HG02870 (cell line): Measurements from ENCODE around the gene KIAA2012.

ENCODE experiments used
- ATAC-seq: cut with Tn5 transposase; IDR thresholded peaks from one replicate; pipeline ENCODE4 v1.9.1; 2021; ENCODE audit warnings: mild to moderate bottlenecking, moderate library complexity; ENCODE audit not compliant: unreplicated experiment

Gene KIAA2012

DNA sequence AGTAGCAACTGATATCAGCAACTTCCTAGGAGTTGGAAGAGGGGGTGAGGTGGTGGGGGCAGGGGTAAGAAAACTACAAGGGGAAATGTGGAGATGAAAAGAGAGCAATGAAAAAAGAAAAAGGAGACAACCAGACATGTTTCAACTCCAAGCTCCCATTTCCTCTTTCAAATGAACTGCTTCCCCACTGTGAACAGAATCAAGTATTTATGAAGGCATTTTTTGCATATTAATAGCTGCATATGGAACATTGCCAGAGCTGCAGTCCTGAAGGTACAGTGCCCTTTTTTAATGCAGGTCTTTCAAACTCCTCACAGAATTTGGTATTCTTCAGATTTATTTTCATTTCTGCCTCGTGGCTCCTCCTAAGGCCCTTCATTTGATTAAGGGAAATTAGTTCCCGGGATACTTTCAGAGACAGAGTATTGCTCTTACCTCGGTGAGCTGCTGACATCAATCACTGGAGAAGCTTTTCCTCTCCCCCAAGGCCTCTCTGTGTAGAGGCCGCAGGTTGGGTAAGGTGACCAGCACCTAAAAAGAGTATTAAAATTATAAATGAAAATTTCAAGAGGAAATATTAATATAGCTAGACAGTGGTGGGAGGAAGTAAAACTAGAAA is 68.4 kb downstream of the KIAA2012 start:
- ATAC-seq: no peak

DNA sequence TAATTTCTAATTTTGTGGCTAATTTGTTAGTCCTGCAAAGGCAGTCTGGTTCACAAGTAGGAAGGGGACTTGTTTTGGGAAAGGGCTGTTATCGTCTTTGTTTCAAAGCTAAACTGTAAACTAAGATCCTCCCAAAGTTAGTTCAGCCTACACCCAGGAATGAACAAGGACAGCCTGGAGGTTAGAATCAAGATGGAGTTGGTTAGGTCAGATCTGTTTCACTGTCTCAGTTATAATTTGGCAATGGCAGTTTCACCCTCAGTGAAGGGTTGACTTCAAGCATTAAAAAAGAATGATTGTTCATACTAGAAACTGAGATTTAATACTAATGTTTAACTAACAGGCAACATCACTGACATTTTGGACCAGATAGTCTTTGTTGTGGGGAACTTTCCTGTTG is 69.5 kb downstream of the KIAA2012 start:
- ATAC-seq: no peak

DNA sequence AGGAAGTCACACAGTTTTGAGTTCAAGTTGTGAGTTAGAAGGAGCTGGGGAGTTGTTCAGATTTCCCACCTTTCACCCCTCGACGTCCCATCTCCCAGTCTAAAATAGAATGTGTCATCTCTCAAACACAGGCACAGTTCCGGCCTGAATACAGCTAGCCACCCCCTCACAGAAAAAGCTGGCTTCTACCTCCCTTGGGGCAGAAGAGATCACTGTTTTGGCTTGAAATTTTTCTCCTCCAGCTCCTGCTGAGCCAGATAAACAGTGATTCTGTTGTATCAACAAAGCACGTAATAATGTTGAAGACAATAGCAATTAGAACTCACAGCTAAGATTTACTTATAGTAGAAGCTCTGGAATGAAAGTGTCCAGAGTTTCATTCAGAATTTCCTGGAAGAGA is 74.7 kb downstream of the KIAA2012 start:
- no peak for ATAC-seq

- ATAC-seq: no peak
These were observed 75.6 kb downstream of the KIAA2012 start for GRCh38 chr2:202148515-202149154.

- no peak for ATAC-seq
These were observed 76.2 kb downstream of the KIAA2012 start for GRCh38 chr2:202149155-202149762.

- no peak for ATAC-seq
These were observed 76.9 kb downstream of the KIAA2012 start for GRCh38 chr2:202149936-202150335.

GRCh38 chr2:202152104-202152715 is 79.2 kb downstream of the KIAA2012 start:
- ATAC-seq: no peak

DNA sequence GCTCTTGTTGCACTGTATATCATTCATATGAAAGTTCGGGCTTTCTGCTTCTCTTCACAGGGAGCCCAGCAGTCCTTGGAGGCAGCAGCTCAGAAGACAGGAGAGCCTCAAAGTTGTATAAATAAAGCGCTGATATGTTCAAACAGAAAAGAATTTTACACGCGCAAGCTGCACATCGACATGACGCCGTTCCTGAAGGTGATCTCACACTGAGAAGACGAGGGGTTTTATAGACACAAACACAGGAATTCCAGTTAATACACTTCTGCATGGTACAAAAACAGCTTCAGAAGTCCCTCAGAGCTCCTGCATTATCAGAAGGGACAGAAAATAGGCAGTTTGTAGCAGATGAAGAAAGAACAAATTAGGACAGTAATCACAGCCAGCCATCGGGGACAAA is 81.6 kb downstream of the KIAA2012 start:
- ATAC-seq: no peak

DNA sequence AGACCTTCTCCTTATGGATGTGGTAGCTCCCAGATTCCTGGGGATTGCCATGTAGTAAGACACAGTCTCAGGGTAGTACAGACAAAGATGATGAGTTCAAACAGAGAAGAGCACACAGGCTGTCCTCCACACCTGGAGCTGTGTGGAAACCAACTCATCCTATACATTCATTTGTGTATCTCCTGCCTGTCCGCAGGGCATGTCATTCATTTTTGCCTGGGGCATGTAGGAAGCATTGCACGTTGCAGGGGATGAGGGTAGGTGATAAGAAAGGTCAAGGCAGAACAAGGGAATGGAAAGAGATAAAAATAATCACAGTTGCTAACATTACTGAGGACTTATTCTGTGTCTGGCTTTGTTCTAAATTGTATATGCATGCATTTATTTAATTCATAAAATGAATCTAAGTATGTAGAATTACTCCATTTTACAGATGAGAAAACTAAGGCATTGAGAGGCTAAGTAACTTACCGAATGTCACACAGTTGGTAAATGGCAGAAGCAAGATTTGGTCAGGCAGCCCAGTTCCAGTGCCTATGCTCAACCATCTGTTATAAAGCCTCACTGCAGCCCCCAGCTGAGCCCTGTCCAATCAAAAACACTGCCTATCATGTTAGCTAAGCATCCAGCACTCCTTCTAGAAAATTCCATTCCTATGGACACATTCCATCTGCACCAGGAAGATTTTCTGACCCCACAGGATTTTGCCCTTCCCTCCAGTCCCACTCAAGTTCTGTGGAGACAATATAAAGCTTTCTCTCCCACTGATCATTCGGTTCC is 84.3 kb downstream of the KIAA2012 start:
- ATAC-seq: no peak

- ATAC-seq: no peak
These were observed 85.7 kb downstream of the KIAA2012 start for GRCh38 chr2:202158796-202159195.

DNA sequence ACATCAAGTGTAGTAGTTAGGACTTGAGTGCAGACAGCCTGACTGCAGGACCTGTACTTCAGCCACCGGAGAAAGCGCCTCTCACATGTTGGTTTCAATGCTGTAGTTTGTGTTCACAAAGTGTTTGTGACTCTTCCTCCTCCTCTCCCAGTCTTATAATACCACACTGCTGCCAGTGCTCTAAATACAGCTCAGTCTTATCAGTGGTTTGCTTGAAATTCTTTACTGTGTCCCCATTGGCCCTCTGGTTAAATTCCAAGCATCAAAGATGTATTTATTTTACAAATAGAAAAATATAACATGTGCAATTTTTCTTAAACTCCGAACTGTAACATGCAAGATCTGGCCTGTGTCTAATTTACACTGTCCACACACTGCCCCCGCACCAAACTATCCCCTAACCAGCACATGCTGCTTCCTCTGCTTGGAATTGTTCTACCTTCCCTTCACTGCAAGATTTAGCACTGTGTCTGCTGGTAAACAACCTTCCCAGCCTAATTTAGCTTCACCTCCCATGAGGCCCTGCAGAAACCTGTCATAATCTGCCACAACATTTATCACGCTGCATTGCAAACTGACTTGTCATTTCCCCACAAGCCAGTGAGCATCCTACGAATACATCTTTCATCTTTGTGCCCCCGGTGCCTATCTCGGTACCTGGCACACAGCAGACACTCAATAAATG is 88.2 kb downstream of the KIAA2012 start:
- ATAC-seq: no peak

GRCh38 chr2:202164411-202164810 is 91.4 kb downstream of the KIAA2012 start:
- no peak for ATAC-seq

DNA sequence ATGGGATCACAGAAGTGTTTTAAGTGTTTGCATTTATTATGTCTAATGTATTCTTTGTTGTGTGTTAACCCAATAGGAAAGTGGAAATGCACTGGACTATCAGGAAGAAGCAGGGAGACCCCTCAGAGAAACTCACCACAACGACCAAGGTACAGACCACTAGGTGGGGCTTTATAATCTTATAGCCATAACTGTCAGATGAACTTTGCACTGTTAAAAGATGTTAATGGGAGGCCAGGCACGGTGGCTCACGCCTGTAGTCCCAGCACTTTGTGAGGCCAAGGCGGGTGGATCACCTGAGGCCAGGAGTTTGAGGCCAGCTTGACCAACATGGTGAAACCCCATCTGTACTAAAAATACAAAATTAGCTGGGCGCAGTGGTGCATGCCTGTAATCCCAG is 92.2 kb downstream of the KIAA2012 start:
- ATAC-seq: no peak

- no peak for ATAC-seq
These were observed 92.9 kb downstream of the KIAA2012 start for GRCh38 chr2:202165945-202166344.

DNA sequence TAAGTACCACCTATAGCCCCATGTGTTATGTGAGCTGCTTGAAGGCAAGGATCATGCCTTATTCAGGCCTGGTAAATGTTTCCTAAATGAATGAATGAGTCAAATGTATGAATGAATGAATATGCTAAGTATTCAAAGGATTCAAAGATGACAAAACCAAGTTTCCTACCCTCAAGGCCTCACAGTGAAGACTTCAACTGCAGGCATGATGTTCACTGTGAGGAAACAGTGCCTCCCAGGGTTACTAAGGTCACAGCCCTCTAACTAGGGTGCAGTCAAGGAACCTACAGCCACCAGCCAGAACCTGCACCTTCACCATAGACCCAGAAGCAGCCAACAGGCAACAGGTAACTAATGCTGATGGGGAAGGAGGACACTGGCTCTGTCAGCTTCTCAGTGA is 96.1 kb downstream of the KIAA2012 start:
- ATAC-seq: no peak

GRCh38 chr2:202169832-202170424 is 96.9 kb downstream of the KIAA2012 start:
- no peak for ATAC-seq

DNA sequence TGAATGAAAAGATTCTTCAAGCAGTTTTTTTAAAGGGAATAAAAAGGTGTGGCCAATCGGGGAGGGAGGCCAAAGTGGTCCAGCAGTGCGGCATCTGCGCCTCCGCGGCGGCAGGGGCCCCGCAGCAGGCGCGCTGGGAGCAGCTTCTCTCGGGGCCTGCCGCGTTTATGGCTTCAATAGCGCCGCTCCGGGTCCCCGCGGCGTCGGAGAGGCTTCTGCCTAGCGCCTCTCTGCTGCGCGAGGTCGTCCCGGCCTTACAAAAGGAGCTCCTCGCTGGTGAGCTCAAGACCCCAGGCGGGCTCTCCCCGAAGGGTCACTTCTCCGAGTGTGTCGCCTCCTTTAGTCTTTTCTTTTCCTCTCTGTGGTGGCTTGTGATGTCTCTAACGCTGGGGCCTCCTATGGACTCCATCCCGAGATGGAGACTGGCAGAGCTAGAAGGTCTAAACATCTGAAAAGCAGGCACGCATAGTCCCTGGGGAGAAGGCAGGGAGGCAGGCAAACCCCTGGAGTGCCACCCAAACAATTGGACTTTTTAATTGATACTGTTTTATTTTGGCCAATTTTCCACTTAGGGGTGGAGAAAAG is 98.3 kb downstream of the KIAA2012 start:
- no peak for ATAC-seq

GRCh38 chr2:202172439-202173211 is 99.6 kb downstream of the KIAA2012 start:
- peak; percentile 80 for ATAC-seq

GRCh38 chr2:202178346-202178958 is 105.4 kb downstream of the KIAA2012 start:
- ATAC-seq: no peak
